Measurements from ENCODE around the gene TMEM8B. TPM values are rescaled to one million over a fixed set of nuclear protein-coding genes. Genes with fewer than 3 reads are reported as not detected.

The TMEM8B gene
- total and polyA plus RNA-seq, 2 donors (not counting 1 experiment from before 2014, with no cell fraction given), result 12.2 to 14.5 TPM

- H2AFZ ChIP-seq (ENCODE audit: insufficient read depth, low read depth, low read length, poor library complexity, severe bottlenecking), result no peak overlapping the region
Measured at GRCh38 chr9:35914301-35914807, 85.3 kb downstream of the TMEM8B start.

More at GRCh38 chr9:35914301-35914807, 85.3 kb downstream of the TMEM8B start:
- Histone ChIP-seq H3K79me2 (ENCODE audit: control insufficient read depth, insufficient read depth, low read length) (no peaks in the 10 kb centered on the region), H3K4me3 (ENCODE audit: control extremely low read depth in 1 of 5, extremely low read depth in 1 of 5, insufficient read depth in 1 of 5, low read depth in 2 of 5, low read length in 4 of 5) (no peak overlapping the region), H3K27me3 (replicated peaks in 1 of 4; ENCODE audit: control extremely low read depth in 1 of 4, control insufficient read depth in 3 of 4, insufficient read depth in 4 of 4, low read length in 3 of 4) (peaks cover 0 to 6% (median 1%) of the 10 kb centered on the region in 4 experiments), H3K4me1 (ENCODE audit: control insufficient read depth in 2 of 2, insufficient read depth in 2 of 2, low read length in 2 of 2) (peaks cover 0 to 4% of the 10 kb centered on the region in 2 donors), H3K9me3 (ENCODE audit: control extremely low read depth in 1 of 3, control insufficient read depth in 2 of 3, insufficient read depth in 1 of 3, low read length in 2 of 3) (no peaks in the 10 kb centered on the region), H3K4me2 (replicated peaks; ENCODE audit: low read depth, low read length, poor library complexity, severe bottlenecking) (no peak overlapping the region), H3K9ac (ENCODE audit: low read length) (no peak overlapping the region), H3K36me3 (replicated peaks in 1 of 2; ENCODE audit: control extremely low read depth in 1 of 2, control insufficient read depth in 1 of 2, extremely low read depth in 1 of 2, insufficient read depth in 2 of 2, low read length in 1 of 2) (no peaks in the 10 kb centered on the region), H3K27ac (ENCODE audit: low read length in 2 of 2) (no peak overlapping the region), H4K20me1 (ENCODE audit: control insufficient read depth, insufficient read depth, low read length, poor library complexity, severe bottlenecking) (no peaks in the 10 kb centered on the region)
- ChIA-PET CTCF (interaction anchor here (0.6 to 1.3 kb wide), 3 partner anchors 11 to 1013 kb away, joined by 4 to 5 read pairs (median 4); no protein-coding TSS in a partner anchor), POLR2A (no interaction called here)
- no peak for TF ChIP-seq EZH2 (IDR thresholded peaks at IDR 0.05; ENCODE audit: borderline replicate concordance, insufficient read depth, low read depth, low read length, poor library complexity, severe bottlenecking)
- Mint-ChIP-seq H3K4me1 (peaks cover 8% of the 10 kb centered on the region), H3K27me3 (peaks cover 10% of the 10 kb centered on the region), H3K27ac (no peak overlapping the region), H3K9me3 (ENCODE audit: insufficient read depth) (no peaks in the 10 kb centered on the region), H3K4me3 (no peak overlapping the region)
- WGBS (ENCODE audit: insufficient coverage), result 77% methylated on average over 7 of the region's 9 CpGs
- ATAC-seq (ENCODE audit: low read depth) (no peak), DNase-seq (no peak)
- intact Hi-C loops (cut with micrococcal nuclease), result no loop called here

Small RNAs within 50 kb of the gene (small RNA-seq; reads per million reads assigned to genes)
- not detected for gene HINT2 (ENCODE audit: insufficient read length, low read depth, low replicate concordance)

Other genes with a start within 250 kb of the TMEM8B start
- 94.1 and 94.6 TPM in 2 replicates for gene TESK1, start 224.0 kb upstream of the TMEM8B start, total RNA-seq
- gene TESK1, start 224.0 kb upstream of the TMEM8B start, polyA plus RNA-seq, result 43.6 and 43.8 TPM in 2 replicates
- 94.6 and 110 TPM in 2 replicates for gene CD72, start 210.8 kb upstream of the TMEM8B start, total RNA-seq
- 436 and 651 TPM in 2 replicates for gene CD72, start 210.8 kb upstream of the TMEM8B start, polyA plus RNA-seq
- gene SIT1, start 178.3 kb upstream of the TMEM8B start, total RNA-seq, result 38.5 and 39.5 TPM in 2 replicates
- gene SIT1, start 178.3 kb upstream of the TMEM8B start, polyA plus RNA-seq, result 26.9 and 37.1 TPM in 2 replicates
- 7,890 and 7,920 TPM in 2 replicates for gene RMRP, start 171.2 kb upstream of the TMEM8B start, total RNA-seq
- not detected in 2 replicates for gene RMRP, start 171.2 kb upstream of the TMEM8B start, polyA plus RNA-seq
- 33.8 and 41.6 TPM in 2 replicates for gene CCDC107, start 170.9 kb upstream of the TMEM8B start, total RNA-seq
- 22.4 and 22.5 TPM in 2 replicates for gene CCDC107, start 170.9 kb upstream of the TMEM8B start, polyA plus RNA-seq
- gene ARHGEF39, start 164.0 kb upstream of the TMEM8B start, total RNA-seq, result 0.53 and 0.62 TPM in 2 replicates
- 0.35 and 0.40 TPM in 2 replicates for gene ARHGEF39, start 164.0 kb upstream of the TMEM8B start, polyA plus RNA-seq
- gene CA9, start 155.3 kb upstream of the TMEM8B start, total RNA-seq, result not detected in 2 replicates
- not detected in 2 replicates for gene CA9, start 155.3 kb upstream of the TMEM8B start, polyA plus RNA-seq
- gene TPM2, start 139.3 kb upstream of the TMEM8B start, total RNA-seq, result 6.0 and 6.3 TPM in 2 replicates
- gene TPM2, start 139.3 kb upstream of the TMEM8B start, polyA plus RNA-seq, result 2.4 and 9.8 TPM in 2 replicates
- 272 and 280 TPM in 2 replicates for gene TLN1, start 97.0 kb upstream of the TMEM8B start, total RNA-seq
- 97.2 and 102 TPM in 2 replicates for gene TLN1, start 97.0 kb upstream of the TMEM8B start, polyA plus RNA-seq
- 18.1 and 20.7 TPM in 2 replicates for gene CREB3, start 96.6 kb upstream of the TMEM8B start, total RNA-seq
- 12.3 and 14.2 TPM in 2 replicates for gene CREB3, start 96.6 kb upstream of the TMEM8B start, polyA plus RNA-seq
- 137 and 158 TPM in 2 replicates for gene GBA2, start 80.0 kb upstream of the TMEM8B start, total RNA-seq
- 110 and 114 TPM in 2 replicates for gene GBA2, start 80.0 kb upstream of the TMEM8B start, polyA plus RNA-seq
- 42.3 and 44.3 TPM in 2 replicates for gene RGP1, start 79.9 kb upstream of the TMEM8B start, total RNA-seq
- 11.4 and 17.6 TPM in 2 replicates for gene RGP1, start 79.9 kb upstream of the TMEM8B start, polyA plus RNA-seq
- gene MSMP, start 75.0 kb upstream of the TMEM8B start, total RNA-seq, result 3.9 TPM in 2 replicates
- gene MSMP, start 75.0 kb upstream of the TMEM8B start, polyA plus RNA-seq, result 1.6 and 2.3 TPM in 2 replicates
- gene NPR2, start 37.6 kb upstream of the TMEM8B start, total RNA-seq, result 4.9 and 8.0 TPM in 2 replicates
- gene NPR2, start 37.6 kb upstream of the TMEM8B start, polyA plus RNA-seq, result 7.6 and 9.2 TPM in 2 replicates
- 5.4 and 5.6 TPM in 2 replicates for gene SPAG8, start 17.0 kb upstream of the TMEM8B start, total RNA-seq
- 1.6 and 2.0 TPM in 2 replicates for gene SPAG8, start 17.0 kb upstream of the TMEM8B start, polyA plus RNA-seq
- 29.7 and 31.9 TPM in 2 replicates for gene HINT2, start 14.2 kb upstream of the TMEM8B start, total RNA-seq
- gene HINT2, start 14.2 kb upstream of the TMEM8B start, polyA plus RNA-seq, result 20.5 and 33.6 TPM in 2 replicates
- gene FAM221B, start 496 bp upstream of the TMEM8B start, total RNA-seq, result not detected in 2 replicates
- gene FAM221B, start 496 bp upstream of the TMEM8B start, polyA plus RNA-seq, result not detected in 2 replicates
- gene OR13J1, start 41.2 kb downstream of the TMEM8B start, total RNA-seq, result not detected in 2 replicates
- gene OR13J1, start 41.2 kb downstream of the TMEM8B start, polyA plus RNA-seq, result not detected in 2 replicates
- gene HRCT1, start 77.0 kb downstream of the TMEM8B start, total RNA-seq, result not detected in 2 replicates
- not detected in 2 replicates for gene HRCT1, start 77.0 kb downstream of the TMEM8B start, polyA plus RNA-seq
- gene SPAAR, start 80.3 kb downstream of the TMEM8B start, total RNA-seq, result not detected in 2 replicates
- not detected in 2 replicates for gene SPAAR, start 80.3 kb downstream of the TMEM8B start, polyA plus RNA-seq
- not detected in 2 replicates for gene OR2S2, start 128.9 kb downstream of the TMEM8B start, total RNA-seq
- 0.17 TPM in 1 of 2 replicates, not detected in the other for gene OR2S2, start 128.9 kb downstream of the TMEM8B start, polyA plus RNA-seq
- gene RECK, start 207.7 kb downstream of the TMEM8B start, total RNA-seq, result 7.7 and 7.9 TPM in 2 replicates
- gene RECK, start 207.7 kb downstream of the TMEM8B start, polyA plus RNA-seq, result 4.9 and 5.6 TPM in 2 replicates